Esophagus mucosa (tissue), 1 donor: Measurements from ENCODE around the gene PERCC1. TPM values are rescaled to one million over a fixed set of nuclear protein-coding genes. Genes with fewer than 3 reads are reported as not detected.
"Not testable (repeated sequence)": the region's sequence is repeated elsewhere in the genome, so short reads cannot be mapped to it uniquely, and the experiment has no call there.

ENCODE experiments used
- ATAC-seq: fragments of 200-7000 bp; cut with Tn5 transposase; one replicate; pipeline ENCODE4 v1.9.1; 2020
- total RNA-seq: library from RNA; stranded (reverse); gene quantifications from one replicate; pipeline ENCODE4 v1.2.4, GENCODE V29; 2023
- donor health status: DM: yes; HTN: yes; CAD: no.

The PERCC1 gene
- total RNA-seq, 1 donor from 2014 or later = not detected

DNA sequence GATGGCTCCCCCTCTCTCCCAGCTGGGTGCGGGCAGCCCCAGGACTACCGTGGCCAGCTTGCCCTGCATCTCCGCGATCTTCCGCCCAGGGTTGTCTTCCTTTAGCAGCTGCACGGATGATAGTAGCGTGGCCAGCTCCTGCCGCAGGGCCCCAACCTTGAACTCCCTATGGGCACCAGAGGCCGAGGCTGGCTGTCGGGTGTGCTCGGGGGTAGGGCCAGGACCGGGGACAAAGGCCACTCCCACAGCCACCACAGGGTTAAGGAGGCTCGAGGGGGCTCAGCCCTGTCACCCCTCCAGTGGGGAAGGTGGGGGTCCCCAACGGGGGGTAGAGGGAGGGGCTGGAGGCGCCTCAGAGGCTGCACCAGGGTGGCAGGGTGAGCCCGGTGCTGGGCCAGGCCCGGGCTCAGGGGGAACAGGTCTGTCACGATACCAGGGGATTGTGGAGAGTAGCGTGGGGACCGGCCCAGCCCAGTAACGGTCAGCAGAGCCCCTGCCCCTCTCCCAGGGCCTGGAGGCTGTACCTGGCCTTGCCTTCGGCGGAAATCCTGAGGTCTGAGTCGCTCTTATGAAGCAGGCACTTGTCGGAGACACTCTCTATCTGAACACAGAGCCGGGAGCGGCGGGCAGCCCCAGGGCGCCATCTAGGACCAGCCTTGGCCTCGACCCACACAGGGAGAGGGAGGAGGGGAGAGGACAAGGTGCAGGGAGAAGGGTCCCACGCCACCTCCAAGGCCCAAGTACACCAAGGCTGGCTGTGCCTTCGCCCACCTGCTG lies 5.2 kb downstream of the PERCC1 start:
- ATAC-seq = no peak

DNA sequence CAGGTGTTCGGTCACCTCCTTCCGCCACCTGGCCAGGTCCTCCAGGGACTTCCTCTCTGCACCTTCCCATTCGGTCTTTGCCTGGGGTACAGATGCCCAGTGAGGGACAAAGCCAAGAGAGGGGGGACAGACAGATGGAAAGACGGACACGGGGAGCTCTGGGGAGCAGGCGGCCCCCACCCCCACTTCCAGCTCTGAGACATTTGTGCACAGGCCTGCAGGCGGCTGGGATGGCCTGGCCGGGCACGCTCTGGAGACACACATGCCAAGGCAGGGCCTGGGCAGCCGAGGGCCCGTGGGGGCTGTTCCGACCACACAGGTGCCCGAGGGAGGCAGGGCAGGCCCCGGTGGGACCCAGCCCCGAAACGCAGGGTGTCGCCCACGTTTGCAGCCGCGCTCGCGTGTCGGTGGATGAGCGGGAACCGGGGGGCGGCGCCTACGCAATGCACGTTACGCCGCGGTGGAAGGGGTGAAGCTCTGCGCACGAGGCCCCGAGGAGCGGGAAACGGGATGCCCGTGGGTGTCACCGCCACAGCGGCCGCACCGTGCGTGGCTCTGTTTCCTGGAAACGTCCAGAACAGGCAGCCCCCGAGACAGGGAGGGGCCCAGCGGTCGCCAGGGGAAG lies 6.0 kb downstream of the PERCC1 start:
- ATAC-seq = no peak

DNA sequence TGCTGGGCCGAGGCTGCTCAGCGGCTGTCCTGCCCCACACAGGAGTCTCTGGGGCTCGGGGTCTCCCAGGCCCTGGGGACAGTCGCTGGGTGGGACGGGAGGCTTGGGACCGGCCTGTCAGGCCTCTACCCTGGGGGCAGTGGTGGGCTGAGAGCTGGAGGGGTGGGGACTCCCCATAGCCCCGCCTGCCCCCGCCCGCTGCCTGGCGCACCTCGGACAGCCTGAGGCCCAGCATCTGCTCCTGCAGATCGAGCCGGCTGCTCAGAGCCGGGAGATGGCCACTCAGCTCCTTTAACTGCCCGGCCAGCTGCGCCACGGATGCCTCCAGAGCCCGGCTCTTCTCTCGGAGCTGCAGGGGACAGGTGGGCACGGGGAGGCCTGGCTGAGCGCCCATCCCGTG lies 6.7 kb downstream of the PERCC1 start:
- ATAC-seq = no peak

DNA sequence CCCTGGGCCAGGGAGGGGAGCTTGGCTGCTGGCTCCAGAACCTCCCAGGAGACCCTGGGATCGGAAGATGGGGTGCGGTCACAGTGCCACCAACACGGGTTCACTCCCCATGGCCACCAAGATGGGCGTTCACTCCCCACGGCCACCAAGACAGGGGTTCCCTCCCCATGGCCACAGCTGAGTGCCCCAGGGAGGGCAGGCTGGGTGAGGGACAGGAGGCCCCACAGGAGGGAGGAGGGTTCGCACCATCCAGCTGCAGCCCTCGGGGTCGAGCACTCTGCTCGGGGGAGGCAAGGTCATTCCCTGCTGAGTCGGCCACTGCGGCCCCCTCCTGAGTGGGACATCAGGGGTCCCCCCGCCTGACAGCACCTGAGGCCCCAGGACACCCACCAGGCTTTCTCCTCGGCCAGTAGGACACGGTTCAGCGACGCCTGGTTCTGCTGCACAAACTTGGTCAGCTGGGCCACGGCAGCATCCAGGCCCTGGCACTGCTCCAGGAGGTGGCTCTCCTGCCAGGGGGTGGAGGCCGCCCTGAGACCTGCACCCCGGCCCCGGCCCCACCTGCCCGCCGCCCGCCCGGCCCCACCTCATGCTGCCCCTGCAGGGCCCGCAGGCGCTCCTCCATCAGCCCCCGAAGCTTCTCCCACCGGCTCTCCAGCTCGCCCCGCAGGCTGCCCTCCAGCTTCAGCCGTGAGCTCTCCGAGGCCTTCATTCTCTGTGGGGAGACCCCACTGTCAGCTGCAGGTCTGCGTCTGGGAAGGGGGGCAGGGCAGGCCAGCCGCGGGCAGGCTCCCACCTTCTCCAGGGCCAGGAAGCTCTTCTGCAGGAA lies 7.6 kb downstream of the PERCC1 start:
- no peak for ATAC-seq

DNA sequence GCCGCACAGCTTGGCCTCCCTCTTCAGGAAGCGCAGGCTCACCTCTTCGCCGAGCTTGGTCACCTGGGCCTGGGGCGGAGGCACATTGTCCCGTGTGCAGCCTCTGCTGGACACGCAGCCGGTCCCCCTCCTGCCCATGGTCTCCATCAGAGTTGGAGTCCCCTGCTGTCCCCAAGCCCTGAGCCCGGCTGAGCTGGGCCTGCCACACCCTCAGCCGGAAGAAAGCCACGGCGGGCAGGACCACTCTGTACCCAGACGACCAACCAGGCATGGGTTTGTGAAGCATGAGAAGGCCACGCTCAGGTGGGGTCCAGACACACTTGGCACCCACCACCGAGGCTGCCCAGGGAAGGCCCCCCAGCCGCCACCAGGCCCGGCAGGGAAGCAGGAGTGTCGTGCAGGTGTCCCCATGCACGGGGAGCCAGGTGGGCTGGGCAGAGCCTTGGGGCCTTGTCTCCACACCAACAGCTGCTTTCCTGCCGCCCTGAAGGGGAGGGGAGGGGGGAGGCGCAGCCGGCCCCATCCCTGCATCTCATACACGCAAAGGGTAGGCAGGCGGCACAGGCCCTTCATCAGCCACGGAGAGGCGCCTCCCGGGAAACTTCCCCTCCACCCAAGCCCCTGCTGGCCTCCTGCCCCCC lies 8.3 kb downstream of the PERCC1 start:
- ATAC-seq = no peak

DNA sequence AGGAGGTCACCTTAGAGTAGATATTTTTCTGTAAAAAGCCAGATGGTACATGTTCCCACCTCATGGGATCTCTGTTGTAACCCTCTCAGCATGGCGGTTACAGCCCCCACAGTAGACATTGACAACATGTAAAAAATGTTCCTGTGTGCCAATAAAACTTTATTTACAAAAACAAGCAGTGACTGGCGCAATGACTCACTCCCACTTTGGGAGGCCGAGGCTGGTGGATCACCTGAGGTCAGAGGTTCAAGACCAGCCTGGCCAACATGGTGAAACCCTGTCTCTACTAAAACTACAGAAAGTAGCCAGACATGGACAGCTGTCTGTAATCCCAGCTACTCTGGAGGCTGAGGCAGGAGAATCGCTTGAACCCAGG lies 8.8 kb downstream of the PERCC1 start:
- not testable (repeated sequence) for ATAC-seq

DNA sequence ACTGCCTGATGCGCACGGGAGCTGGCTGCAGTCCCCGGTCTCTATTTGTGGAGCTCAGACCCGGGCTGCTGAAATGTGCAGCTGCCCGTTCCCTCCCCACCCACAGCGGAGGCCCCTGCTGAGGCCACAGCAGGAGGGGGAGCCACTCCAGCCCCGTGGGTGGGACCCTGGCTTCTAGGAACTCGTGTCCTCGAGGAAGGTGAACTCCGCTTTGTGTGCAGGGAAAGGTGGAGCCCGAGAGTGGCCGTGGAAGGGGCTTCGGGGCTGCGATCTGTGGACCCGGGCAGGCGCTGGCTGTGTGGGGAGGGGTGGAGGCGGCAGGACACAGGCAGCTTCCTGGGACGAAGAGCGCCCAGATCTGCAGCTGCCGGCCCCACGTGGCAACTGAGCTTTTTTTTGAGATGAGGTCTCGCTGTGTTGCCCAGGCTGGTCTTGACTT lies 10.5 kb downstream of the PERCC1 start:
- no peak for ATAC-seq

DNA sequence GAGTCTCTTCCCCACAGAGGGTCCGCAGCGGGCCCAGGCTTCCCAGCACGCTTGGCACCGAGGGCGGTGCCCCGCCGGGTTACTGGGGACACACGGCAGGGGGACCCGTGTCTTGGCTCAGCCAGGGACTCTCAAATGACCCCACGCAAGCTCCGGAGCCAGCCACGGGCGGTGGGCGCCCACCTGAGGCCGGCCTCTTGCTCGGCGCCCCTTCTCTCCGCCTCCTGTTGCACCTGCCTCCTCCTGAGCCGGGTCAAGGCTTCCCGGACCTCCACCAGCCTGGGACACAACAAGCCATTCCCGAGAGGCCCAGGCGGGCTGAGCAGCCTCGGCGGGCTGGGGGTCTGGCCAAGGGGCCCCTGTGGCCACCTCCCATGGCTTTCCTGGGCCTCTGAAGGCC lies 11.8 kb downstream of the PERCC1 start:
- no peak for ATAC-seq

DNA sequence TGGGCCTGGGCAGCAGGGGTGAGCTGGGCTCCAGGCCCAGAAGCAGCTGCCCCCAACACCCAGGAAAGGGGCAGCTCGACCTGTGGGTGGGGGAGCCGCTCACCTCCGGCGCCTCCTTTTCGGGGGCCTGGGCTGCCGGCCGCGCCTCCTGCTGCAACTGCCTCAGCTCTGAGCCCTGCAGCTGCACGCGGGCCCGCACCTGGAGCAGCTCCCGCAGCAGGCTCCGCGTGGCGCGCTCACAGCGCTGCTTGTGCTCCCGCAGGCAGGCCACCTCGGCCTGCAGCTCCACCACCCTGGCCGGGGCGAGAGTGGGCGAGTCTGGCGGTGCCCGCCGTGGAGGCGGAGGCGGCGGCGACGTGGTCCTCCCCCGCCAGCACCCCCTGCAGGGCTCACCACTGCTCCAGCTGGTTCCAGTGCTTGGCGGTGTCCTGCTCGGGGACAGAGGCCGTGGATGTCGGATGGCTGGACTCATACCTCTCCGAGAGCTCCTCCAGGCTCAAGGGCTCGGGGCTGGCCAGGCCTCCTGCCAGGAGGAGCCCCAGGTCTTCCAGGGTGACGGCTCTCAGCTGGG lies 12.6 kb downstream of the PERCC1 start:
- ATAC-seq = no peak

DNA sequence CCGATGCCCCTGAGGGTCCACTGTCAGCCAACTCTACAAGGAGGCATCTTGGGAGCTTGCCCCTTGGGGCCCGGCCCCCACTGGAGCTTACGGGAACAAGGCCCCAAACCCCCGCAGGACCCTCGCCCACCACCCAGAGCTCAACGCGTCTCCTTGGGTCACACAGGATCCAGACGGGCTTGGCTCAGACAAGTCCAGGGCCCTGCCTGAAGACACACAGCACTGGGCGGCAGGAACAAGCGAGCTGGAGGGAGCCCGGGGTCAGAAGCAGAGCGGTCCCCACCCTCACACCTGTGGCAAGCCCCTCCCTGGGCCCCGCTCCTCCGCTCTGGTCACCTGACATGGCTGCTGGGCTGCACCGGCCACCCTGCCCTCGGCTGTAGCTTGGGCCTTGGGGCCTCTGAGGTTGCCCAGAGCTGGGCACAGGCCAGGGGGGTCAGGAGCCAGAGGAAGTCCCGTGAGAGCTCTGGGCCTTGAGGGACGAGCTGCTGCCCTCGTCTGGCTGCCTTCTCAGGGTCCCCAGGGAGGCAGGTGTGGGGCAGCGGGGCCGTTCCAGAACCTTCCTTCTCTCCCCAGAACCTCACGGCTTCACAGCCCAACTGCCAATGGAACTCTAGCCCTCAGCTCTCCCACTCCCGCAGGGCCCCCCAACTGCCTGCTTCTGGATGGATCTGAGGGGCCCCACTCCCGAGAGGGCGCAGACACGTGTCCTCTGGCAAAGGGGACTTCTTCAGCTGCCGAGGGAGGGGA lies 13.3 kb downstream of the PERCC1 start, which contains the start of gene CCDC154:
Gene CCDC154 (minus strand): TSS at position 577 of the 750 bp plus-strand sequence. CDS start 234 bp downstream, at position 343.
- ATAC-seq = no peak

DNA sequence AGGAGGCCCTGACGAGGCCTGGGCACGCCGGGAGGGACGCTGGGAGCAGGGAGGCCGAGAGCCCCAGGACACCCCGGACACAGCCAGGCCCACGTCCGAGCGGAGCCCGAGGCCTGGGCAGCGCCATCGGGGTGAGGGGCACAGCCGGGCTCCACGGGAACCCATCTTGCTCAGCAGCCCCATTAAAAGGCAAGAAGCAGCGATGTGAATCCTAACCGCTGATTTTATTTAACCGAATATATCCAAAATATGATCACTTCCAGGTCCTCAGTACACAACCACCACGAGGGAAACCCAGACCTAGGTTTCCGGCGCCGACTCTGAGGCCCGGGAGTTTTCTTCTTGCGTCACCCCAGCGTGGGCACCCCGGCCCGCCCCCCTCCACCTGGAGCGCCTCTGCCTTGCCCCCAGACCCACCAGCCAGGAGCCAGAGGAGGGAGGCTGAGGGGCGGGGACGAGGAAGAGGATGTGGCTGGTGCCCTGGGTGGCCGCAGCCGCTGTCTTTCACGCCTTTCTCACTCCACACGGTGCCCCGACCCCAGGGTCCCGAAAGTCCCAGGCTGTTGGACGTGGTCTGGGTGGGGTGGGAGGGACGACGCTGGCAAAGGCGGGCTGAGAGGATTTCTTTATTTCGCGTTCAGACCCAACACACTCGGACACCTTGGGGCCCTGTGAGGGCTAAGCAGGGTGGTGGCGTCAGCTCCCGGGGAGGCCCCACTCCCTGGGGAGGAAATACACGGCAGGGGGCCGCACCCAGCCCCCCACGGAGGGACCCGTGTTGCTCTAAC lies 14.0 kb downstream of the PERCC1 start:
- ATAC-seq = no peak

DNA sequence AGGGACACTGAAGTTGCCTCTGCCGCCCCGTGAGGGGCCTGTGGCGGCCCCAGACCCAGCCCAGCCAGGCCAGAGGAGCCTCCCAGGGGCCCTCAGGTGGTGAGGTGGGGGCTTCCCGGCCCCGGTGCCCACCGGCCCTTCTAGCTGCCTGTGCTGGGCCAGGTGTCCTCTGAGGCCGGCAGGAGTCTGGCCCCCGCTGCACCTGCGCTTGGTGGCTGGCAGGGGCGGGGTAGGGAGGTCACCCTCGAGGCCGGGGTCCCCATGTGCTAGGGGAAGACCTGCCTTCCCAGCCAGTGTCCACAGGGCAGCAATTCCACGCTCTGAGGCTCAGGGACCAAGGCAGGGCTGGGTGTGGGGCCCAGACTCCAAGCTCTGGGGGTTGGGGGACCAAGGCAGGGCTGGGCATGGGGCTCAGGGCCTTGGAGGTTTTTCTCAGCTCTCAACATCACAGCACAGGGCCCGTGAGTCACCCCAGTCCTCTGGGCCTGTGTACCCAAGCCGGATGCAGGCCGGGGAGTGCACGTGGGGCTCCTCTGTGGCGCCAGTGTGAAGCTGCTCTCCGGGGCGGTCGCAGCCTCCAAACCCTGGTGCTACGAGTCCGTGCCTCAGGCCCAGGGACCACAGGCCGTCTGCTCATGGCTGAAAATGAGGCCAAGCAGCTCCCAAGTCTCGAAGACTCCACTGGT lies 14.8 kb downstream of the PERCC1 start:
- ATAC-seq = no peak

DNA sequence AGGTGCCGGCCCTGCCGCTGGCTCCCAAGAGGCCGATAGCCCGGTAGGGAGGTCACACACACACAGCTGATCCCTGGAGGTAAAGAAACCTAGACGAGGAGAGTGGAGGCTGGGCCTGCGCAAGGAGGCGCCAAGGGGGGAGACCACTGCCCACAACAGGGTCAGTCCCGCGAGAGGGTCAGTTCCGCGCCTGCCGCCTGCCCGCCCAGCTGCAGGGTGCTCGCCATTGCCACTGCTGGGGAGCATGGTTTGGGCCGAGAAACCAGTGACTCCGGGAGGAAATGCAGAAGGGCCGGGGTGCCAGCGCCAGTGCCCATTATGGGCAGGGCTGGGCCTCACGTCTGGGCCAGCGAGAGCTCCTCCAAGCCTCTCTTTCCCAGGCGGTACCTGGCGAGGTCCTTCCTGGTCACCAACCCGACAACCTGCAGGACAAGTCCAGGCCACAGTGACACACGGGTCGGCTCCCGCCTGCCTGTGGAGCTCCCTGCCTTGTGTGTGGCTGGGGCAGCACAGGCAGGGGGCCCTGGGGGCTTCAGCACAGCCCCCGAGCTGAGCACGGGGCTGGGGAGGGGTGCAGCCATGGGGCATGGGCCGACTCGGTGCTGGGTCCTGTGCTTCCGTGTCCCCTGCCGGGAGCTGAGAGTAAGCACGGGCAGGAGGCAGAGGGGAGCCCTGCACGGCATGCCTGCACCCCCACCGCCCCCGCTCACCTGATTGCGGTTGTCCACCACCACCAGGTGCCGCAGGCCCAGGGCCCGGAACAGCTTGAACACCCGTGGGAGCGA lies 15.6 kb downstream of the PERCC1 start:
- ATAC-seq = no peak

DNA sequence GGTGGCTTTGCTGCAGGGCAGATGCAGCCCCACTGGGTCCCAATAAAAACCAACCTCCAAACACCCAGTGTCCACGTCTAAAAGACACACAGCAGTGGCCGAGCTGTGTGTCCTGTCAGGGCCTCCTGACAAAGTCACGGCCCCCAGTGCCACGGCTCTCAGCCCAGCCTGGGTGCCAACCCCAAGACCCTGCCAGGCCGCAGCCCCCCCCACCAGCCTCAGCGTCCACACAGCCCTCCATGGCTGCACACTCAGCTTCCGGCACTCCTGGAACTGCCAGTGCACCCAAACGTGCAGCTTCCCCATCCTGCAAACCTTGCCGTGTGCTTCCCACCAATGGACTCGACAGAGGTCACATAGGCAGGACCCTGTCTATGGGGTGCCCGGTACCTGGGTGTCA lies 17.1 kb downstream of the PERCC1 start:
- ATAC-seq = no peak

DNA sequence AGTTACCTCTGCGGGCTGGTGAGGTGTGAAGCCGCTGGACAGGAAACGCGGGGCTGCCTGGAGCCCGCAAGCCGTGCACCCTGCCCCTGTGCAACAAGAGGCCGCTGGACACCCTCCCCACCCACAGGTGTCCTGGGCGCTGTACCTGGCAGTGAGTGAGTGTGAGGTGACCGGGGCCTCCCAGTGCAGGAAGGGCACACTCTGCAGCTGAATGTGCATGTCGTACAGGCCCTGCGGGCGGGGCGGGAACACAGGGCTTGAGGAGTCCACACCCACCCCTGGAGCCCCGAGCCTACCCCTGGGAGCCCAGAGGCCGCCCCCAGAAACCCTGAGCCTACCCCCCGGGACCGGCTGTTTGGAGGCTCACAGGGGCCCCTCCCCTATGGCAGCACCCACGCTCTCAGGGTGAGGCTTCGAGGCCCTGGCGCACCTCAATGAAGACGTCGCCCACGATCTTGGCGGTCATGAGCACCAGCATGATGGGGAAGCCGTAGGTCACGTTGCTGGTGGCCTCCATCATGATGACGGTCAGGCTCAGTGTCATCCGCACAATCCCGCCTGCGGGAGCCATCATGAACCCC lies 17.7 kb downstream of the PERCC1 start:
- ATAC-seq = no peak

DNA sequence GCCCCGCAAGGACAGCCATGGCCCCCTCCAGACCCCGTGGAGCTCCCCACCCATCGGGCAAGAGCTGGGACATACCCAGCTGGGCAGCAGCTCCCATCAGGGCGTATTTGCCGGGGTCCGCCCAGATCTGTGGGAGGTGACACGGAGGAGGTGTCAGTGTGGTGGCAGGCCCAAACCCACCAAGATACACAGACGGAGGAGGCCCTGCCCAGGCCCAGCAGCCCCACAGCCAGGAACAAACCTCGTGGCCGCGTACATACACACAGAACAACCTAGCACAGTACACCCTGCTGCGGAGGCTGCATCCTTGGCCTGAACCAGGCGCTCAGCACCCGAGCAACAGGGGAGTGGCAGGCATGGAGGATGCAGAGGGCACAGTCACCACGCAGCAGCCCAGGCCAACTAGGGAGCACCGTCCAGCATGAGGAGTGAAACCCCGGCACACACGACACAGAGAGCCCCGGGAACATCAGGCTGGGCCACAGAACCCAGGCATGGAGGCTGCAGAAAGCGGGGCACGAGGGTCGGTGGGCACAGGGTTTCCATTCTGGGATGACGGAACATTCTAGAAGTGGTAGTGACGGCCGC lies 18.4 kb downstream of the PERCC1 start:
- ATAC-seq = no peak

DNA sequence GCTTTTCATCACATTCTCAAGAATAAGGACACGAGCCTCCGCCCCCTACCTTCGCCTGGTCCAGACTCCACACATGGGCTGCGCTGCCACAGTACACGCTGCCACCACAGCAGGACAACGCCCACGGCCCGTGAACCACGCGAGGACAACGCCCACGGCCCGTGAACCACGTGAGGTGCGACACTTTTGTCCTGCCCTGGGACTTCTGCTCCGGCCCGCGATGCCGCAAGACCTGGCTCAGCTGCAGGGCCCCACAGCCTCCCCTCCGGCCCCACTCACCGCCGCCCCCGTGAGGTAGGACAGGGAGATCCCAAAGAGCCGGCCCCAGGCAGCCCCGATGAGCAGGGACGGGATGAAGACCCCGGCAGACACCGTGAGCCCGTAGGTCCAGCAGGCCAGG lies 19.3 kb downstream of the PERCC1 start:
- ATAC-seq = no peak

DNA sequence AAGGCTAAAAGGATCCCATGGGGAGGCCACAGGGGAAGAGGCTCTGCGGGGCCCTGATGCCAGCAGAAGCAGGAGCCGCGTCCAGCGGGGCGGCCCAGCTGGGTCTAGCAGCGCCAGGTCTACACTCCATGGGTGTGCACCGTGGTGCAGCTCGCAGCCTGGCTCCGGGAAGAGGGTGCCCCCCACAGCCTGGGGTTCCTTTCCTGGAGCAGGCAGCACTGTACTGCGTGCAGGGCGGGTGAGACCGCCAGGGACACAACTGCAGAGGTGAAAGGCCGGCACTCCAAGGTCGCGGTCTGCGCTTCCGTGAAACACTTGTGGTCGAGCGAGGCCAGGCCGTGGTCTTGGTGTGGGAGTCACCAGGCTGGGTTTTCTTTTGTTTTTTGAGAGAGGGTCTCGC lies 20.0 kb downstream of the PERCC1 start:
- no peak for ATAC-seq
